CD4-positive, alpha-beta T cell treated with Interleukin-17A for 4 hours (primary cell): Measurements from ENCODE around the gene CMBL.
A peak's percentile ranks its signal among the peaks of the same experiment; 100 is the strongest.
"Not testable (repeated sequence)": the region's sequence is repeated elsewhere in the genome, so short reads cannot be mapped to it uniquely, and the experiment has no call there.

ENCODE experiments used
- DNase-seq: peaks from one replicate; pipeline ENCODE4 v3.0.0-alpha.2; 2020; ENCODE audit warnings: mixed read lengths

Gene CMBL

DNA sequence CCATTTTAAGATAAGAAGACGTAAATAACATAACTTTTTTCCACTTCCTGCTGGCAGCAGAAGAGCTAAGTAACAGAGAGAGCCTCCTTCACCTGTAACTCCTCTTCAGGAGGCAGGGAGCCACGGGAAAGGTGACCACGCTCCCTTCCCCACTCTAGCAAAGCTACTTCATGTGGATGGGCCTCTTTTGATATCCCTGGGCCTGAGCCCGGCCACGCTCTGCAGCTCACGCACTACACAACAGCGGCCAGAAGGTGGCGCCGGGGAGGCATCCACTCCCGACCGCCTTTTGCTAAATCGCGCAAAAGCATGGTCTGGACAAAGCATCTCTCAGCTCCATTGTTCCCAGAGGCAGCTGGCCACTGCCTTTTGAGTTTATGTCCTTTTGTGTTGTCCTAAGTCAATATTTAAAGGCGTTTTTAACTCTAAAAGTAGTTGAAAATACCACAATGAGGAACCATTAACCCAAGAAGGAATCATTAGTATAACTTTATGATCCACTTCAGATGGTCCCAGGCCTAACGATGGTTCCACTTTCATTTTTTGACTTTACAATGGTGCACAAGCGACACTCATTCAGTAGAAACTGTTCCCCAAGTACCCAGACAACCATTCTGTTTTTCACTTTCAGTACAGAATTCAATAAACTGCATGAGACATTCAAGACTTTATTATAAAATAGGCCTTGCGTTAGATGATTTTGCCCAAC is 23.6 kb downstream of the CMBL start:
- peak; percentile 84 for DNase-seq

DNA sequence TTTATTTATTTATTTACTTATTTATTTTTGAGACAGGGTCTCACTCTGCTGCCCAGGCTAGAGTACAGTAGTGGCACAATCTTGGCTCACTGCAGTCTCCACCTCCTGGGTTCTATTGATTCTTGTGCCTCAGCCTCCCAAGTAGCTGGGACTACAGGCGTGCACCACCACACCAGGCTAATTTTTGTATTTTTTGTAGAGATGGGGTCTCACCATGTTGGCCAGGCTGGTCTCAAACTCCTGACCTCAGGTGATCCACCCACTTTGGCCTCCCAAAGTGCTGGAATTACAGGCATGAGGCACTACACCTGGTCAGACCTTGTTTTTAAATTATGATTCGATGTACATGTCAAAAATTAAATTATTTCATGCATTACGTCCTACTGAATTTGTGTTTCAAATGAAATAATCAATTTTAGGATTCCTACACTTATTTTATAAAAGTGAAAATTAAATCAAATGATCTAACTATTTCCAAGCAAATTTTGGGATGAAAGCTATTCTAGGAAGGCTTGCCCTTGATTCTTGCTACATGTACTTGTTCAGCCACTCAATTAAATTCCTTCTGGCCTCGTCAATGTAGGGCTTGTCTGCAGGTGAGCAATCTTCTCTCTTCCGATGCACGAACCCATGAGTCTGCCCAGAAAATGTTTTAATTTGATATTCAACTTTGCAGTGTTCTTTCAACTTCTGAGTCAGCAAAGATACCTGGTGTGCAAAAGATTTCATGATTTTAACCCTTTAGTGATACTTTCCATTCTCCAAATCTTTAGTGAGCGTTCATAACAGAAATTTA is 27.6 kb downstream of the CMBL start:
- no peak for DNase-seq

DNA sequence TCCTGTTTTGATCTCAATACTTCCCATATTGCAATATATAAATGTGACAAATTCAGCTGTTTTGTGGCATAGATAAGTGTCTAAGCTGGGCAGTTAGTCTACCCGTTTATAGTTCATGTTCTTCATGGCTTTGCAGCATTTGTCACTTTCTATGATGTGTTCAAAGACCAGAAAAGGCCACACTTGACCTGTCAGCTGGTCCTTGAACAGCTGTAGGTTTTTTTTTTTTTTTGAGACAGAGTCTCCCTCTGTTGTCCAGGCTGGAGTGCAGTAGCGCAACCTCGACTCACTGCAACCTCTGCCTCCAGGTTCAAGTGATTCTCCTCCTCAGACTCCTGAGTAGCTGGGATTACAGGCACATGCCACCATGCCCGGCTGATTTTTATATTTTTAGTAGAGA is 28.4 kb downstream of the CMBL start:
- DNase-seq = no peak

DNA sequence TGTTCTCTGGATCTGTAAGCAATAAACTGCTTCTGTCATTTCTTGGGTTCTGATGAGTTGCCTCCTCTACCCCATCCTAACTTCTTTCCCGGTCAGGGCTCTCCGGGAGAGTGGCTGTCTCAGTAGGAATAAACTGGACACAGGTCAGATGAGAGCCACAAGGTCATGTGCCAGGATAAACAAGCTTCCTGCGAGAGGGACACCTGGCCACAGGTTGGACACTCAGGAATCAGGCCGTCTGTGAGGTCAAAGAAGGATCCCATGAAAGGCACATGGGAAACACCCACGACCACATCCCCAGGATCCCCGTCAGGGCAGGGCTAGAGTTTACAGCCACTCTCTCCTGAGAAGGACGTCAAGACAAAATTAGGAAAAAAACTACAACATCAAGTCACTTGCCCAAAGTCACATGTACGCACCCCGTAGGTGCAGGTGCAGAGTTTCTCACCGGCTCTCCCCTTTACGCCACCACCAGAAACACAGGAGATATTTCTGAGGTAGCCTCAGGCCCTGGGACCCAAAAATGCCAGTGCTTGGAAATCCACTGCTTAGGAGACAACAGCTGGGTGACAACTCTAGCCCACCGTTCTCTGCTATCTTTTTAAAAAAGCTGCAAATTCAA is 28.9 kb downstream of the CMBL start:
- DNase-seq = no peak

DNA sequence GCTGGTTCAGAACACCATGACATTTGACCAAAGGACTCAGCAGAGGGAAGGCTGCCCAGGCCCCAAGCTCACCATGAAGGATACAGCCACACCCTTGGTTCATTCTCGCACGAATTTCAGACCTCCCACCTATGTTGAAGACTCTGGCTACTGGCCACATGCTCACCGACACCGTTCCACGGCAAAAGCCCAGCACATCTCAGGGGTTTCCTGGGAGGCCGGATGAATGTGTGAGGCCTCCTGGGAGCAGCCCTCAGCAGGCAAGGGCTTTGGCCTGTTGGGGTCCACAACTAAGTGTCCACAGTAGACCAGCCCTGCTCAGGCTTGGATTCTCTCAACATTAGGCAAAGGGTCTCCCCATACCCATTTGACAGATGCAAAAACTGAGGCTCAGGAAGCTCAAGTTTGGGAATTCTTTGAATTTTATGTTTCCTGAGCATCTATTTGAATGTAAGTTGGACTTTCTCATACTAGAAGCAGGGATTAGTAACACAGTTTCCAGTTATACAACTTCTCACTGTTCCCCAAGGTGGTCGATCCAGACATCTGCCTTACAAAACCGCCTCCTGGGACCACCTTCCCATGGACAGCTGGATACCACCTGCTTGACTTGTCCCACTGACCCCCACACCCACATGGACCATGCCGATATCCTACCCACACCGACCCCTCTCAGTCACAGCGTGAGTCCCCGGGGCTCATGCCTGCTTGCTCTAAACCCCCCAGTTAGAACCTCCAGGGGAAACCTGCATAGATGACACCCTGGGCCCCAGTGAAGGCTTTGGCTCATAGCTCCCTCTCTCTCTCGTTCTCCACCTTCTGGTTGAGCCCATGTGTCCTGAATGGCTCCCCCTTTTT is 29.7 kb downstream of the CMBL start:
- DNase-seq = no peak

DNA sequence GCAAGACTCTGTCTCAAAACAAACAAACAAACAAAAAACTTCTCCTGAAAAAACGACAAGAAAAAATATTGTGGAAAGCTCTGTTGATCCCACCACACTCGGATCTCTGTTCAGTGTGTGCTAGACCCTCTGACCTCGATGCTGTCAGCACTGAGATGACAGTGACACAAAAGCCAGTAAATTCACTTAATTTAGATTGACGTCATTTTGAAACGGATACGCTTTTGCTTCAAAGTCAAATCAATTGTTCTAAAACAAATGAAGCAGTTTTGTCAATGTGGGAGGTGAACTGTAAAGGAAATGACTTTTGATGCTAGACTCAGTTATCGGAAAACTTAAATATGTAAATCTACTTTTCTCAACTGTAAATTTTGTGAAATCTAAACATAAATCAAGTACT is 31.0 kb downstream of the CMBL start:
- DNase-seq = no peak

DNA sequence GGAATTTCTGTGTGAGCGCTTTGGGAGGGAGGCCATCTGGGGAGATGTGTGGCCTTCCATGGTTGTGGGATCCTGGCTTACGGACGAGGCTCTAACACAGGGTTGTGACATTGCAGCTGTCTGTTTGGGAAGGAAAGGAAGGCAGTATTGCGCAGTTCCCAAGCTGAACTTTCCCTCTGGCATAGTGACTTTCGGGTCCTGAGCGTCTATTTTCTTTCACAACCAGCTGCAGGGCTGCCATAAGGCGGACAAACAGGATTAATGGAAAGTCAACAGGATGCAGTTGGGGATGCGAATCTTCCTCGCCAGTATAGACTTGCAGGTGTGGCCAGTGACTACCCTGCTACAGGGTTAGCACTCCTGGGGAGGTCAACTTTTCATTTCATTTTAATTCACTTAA is 31.7 kb downstream of the CMBL start:
- no peak for DNase-seq

DNA sequence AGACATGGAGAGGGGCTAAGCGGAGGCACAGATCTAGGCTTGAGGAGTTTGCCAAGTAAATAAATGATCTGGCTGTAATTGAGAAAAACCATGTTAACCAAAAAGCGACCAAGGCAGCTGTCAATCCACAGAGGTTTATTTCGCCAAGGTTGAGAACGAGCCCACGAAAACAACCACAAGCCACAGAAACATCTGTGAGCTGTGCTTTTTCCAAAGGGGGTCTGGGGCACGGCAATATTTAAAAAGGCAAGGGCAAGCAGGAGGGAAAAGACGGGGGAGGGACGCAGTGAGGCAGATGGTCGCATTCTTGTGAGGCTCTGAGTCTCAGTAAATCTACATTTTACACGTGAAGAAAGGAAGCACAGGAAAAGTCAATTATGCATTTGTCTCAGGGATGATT is 32.2 kb downstream of the CMBL start:
- no peak for DNase-seq

DNA sequence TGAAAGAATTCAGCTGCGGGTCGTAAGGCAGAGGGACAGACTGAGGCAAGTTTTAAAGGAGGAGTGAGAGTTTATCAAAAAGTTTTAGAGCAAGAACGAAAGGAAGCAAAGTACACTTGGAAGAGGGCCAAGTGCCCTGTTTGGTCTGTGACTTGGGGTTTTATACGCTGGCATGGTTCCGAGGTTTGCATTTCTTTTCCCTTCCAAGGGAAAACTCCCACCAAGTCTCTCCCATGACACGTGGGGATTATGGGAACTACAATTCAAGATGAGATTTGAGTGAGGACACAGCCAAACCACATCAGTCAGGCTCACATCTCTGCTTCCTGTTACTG is 34.9 kb downstream of the CMBL start:
- not testable (repeated sequence) for DNase-seq

DNA sequence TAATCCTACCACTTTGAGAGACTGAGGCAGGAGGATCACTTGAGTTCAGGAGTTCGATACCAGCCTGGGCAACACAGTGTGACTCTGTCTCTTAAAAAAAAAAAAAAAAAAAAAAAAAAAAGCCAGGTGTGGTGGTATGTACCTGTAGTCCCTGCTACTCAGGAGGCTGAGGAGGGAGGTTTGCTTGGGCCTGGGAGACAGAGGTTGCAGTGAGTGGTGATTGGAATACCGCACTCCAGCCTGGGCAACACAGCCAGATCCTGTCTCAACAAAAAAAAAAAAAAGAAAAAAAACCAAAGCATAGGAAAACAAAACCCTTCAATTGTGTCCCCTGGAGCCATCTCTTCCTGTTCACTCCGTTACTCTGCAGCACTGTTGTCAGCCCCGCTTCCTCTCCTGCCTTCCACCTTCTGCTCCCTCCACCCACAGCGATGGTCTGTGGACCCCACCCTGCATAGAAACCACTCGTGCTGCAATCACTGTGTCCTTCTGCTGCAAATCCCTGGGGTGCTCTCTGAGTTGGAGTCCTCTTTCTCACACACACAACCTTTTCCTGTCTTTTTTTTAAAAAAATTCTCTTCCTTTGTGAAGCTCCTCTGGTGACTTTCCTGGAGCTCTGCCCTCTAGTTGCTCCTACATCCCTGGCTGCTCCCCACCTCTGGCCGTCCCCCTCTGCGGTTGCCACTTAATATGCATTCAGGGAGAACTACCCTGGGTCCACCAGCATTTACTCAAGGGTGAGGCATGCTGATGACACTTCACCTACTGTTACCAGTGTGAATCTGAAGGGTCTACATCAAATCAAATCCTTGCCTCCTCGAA is 35.4 kb downstream of the CMBL start:
- DNase-seq = no peak

DNA sequence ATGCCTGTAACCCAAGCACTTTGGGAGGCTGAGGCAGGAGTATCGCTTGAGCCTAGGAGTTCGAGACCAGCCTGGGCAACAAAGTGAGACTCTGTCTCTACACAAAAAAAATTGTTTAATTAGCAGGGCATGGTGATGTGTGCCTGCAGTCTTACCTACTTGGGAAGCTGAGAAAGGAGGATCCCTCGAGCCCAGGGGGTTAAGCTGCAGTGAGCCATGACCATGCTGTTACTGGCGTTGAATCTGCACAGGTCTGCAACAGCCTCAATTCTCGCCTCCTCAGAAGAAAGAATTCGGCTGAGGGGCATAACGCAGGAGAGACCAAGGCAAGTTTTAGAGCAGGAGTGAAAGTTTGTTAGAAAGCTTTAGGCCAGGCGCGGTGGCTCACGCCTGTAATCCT is 39.6 kb downstream of the CMBL start:
- no peak for DNase-seq

DNA sequence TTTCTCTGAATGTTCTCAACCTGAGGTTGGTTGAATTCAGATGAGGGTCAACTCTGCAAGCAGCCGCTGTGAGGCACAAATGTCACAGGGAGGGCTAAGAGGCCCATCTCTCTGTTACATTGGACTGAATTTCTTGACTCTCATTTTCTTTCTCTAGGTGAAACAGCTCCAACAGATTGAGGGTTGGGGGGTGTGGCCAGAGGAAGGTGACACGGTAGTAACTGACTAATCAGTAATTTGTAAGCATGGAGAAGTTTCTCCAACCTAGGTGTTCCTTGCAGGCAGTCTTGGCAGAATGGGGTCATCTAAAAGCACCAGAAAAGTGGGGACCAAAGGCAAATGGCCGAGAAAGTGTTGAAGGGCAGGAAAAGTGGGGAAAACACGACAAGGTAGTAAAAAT is 40.9 kb downstream of the CMBL start:
- DNase-seq = no peak

DNA sequence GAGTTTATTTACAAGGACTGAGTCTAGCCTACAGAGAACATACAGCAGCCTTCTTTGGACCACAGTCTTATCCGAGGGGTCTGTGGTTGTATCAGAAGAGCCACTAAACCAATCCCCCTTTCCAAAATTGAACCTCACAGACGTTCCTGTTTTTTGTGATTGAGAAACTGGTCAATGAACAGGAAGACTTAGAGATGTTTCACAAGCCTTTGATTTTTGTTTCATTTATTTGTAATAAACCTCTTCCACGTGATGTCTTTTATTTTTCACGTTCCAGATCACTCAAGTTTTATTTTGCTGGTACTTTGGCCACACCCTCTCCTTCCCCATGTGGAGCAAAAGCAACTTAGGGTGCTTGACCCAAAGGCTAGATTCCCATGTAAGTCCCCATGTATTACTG is 41.6 kb downstream of the CMBL start:
- DNase-seq = no peak

DNA sequence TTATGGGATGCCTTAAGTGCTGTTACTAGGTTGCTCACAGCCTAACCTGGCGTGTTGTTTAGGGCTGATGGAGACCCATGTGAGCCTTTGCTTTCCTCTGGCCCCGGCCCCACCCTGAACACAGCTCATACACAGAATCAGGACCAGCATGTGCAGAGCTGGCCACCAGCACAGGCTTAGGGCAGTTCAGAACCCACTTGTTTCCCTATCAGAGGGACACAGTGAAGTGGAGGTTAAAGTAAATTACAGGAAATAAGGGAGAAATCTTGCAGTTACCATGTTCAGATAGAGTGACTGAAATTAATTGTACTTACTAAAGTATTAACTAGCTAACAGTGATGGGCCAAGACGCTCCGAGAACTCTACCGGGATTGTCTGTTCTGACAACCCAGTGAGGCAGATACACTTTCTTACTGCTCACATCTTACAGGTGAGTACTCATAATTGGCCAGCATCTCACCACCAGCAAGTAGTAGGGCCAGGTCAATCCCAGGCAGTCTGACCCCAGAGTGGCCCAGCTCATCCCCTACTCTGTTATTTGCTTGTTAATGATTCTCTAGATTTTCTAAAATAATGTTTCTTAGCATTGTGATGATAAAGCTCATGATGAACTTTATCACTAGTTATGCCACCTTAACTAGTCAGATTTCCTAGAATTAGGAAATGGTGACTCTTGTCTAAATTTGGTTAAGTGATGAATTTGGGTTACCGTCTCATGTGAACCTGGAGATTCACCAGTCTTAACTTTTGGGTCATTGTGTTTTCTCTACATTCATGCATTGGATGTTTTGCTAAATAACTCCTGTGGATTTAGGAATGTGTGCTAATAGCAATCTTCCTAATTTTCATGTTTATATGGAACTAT is 42.2 kb downstream of the CMBL start:
- no peak for DNase-seq

DNA sequence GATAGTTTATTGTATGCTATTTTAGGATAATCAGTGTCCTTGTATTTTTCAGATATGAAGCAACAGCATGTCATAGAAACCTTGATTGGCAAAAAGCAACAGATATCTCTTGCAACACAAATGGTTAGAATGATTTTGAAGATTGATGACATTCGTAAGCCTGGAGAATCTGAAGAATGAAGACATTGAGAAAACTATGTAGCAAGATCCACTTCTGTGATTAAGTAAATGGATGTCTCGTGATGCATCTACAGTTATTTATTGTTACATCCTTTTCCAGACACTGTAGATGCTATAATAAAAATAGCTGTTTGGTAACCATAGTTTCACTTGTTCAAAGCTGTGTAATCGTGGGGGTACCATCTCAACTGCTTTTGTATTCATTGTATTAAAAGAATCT is 43.1 kb downstream of the CMBL start:
- DNase-seq = no peak

DNA sequence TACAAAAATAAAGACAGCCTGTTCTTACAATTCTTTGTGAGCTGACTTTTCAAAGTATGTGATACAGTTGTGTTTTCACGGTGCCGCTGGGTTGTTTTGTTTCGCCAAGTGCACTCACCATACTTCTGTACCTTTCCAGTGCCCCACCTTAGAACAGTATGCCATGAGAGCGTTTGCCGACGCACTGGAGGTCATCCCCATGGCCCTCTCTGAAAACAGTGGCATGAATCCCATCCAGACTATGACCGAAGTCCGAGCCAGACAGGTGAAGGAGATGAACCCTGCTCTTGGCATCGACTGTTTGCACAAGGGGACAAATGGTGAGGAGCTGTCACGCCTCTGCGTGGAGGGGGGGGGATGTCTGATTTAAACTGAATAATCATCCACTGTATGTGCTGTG is 44.7 kb downstream of the CMBL start:
- DNase-seq = no peak

DNA sequence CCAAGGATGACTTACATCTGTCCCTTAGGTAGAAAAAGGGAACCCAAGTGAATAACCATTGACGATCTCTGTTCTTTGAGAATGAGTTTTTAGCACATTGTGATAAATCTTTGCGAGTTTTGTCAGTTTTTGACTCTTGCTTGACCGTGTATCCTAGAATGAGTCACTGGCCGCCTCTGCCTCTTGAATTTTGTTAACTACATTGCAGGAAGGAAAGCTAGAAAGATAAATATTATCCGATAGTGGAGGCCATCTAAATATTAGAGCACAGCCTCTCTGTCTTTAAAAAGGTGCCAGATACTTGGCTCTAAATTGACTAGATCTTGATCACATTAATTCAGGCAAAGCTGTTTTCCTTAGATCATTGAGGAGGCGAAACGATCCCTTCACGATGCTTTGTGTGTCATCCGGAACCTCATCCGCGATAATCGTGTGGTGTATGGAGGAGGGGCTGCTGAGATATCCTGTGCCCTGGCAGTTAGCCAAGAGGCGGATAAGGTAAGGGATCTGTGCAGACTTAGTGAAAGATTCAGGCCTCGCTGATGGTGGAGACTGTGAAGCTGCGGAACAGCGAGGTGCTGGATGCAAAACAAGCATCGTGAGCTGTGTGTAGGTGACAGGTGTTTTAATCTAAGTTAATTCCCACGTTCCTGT is 45.5 kb downstream of the CMBL start:
- DNase-seq = no peak

DNA sequence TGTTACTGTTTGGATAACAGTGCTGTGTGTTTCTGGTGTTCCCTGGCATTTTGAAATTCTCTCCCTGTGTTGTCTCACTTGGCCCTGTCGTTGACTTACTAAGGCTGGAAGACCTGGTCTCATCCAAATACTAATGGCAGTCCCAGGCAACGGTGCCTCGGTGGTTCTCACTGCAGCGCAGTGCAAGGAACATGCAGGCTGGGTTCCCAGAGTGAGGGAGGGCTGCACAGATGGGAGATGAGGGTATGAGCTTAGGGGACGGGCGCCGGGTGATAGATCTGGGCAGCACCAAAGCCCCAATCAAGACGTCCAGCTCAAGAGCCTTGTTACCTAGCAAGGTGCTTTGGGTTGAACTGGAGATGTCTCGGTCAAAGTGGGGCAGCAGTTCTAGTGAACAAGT is 46.6 kb downstream of the CMBL start:
- DNase-seq = no peak

DNA sequence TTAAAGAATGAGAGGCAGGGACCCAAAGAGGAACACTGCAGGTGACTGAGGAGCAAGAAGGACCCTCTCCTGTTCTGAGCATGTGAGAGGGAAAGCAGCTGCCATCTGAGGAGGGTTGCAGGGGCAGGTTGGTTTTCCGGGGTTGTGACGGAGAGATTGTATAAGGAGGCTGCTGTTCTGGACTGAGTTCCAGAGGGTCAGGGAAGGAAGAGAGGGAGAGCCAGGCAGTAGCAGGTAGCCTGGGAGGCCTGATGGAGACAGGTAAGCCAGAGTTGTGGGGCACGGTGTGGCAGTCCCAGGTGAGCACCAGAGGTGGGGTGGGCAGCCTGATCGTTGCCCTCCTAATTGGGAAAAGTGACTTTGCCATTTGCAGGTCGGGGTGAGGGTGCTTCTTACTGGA is 47.8 kb downstream of the CMBL start:
- no peak for DNase-seq

DNA sequence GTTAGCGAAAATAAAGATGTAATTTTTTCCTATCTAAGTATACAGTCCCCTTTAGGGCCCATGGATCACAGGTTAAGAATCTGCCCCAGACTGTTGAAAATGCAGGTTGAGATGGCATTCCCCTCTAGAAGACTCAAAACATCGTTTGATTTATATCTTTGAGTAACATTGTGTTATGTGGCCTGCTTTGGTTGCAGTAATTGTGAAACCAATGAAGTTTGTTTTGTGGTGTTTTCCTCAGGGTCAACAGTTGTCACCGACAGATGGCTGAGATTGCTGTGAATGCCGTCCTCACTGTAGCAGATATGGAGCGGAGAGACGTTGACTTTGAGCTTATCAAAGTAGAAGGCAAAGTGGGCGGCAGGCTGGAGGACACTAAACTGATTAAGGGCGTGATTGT is 49.8 kb downstream of the CMBL start:
- no peak for DNase-seq

DNA sequence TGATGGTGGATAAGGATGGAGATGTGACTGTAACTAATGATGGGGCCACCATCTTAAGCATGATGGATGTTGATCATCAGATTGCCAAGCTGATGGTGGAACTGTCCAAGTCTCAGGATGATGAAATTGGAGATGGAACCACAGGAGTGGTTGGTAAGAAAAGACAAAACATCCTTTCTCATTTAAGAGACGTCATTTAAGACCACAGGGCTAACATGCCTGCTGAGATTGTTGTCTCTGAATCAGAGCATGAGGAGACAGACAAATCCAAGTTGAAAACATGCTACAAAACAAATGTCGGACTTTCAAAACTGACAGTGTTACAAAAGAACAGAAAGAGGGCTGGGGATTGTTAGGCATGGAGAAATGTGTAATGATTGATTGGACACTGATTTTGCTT is 53.0 kb downstream of the CMBL start:
- DNase-seq = no peak
